Femur (tissue), 1 donor: Measurements from ENCODE around the gene HMOX1.

Experiments
- DNase-seq: peaks from one replicate; pipeline ENCODE4 v3.0.0-alpha.2; 2017

HMOX1 gene

GRCh38 chr22:35409783-35410662 lies 29.1 kb downstream of the HMOX1 start:
- DNase-seq: peak; percentile 55

- DNase-seq: no peak
Measured at GRCh38 chr22:35410663-35411034, 29.8 kb downstream of the HMOX1 start.

GRCh38 chr22:35411102-35411501 lies 30.2 kb downstream of the HMOX1 start:
- no peak for DNase-seq

GRCh38 chr22:35413624-35414023 lies 32.7 kb downstream of the HMOX1 start:
- DNase-seq: no peak

- DNase-seq: no peak
Measured at GRCh38 chr22:35417606-35418005, 36.7 kb downstream of the HMOX1 start.

GRCh38 chr22:35418088-35418487 lies 37.2 kb downstream of the HMOX1 start:
- no peak for DNase-seq

GRCh38 chr22:35418731-35419130 lies 37.8 kb downstream of the HMOX1 start:
- no peak for DNase-seq

GRCh38 chr22:35419756-35420155 lies 38.9 kb downstream of the HMOX1 start:
- DNase-seq: no peak

GRCh38 chr22:35421121-35421520 lies 40.2 kb downstream of the HMOX1 start:
- no peak for DNase-seq

- no peak for DNase-seq
Measured at GRCh38 chr22:35422145-35422544, 41.2 kb downstream of the HMOX1 start.

- DNase-seq: no peak
Measured at GRCh38 chr22:35422936-35423335, 42.0 kb downstream of the HMOX1 start.

GRCh38 chr22:35424081-35424480 lies 43.2 kb downstream of the HMOX1 start:
- DNase-seq: no peak

GRCh38 chr22:35424761-35425160 lies 43.9 kb downstream of the HMOX1 start:
- DNase-seq: no peak

GRCh38 chr22:35425546-35425945 lies 44.6 kb downstream of the HMOX1 start:
- DNase-seq: no peak

- no peak for DNase-seq
Measured at GRCh38 chr22:35425971-35426800, 45.3 kb downstream of the HMOX1 start.

GRCh38 chr22:35426801-35427140 lies 45.9 kb downstream of the HMOX1 start:
- no peak for DNase-seq

GRCh38 chr22:35430897-35431322 lies 50.0 kb downstream of the HMOX1 start:
- DNase-seq: peak; percentile 90

GRCh38 chr22:35431483-35432227 lies 50.8 kb downstream of the HMOX1 start:
- no peak for DNase-seq

- no peak for DNase-seq
Measured at GRCh38 chr22:35432228-35432905, 51.5 kb downstream of the HMOX1 start.

GRCh38 chr22:35434061-35434710 lies 53.3 kb downstream of the HMOX1 start:
- DNase-seq: no peak

- DNase-seq: no peak
Measured at GRCh38 chr22:35435201-35435740, 54.4 kb downstream of the HMOX1 start.

GRCh38 chr22:35436421-35436820 lies 55.5 kb downstream of the HMOX1 start:
- no peak for DNase-seq
